ENCODE measurements around the gene ACIN1.

ACIN1 gene

GRCh38 chr14:23078692-23079116, 16.2 kb downstream of the ACIN1 start:
- no peak overlapping the region for H3K56ac ChIP-seq (ENCODE audit: low read length)
- no peak overlapping the region for H4K5ac ChIP-seq (ENCODE audit: low read length)
- H3K36me3 ChIP-seq (ENCODE audit: control insufficient read depth, insufficient read depth, low read length): peaks cover 21% of the 10 kb centered on the region
- H3K4me3 ChIP-seq (ENCODE audit: low read length): no peak overlapping the region
- DNase-seq: peak; percentile 68
- peak overlapping the region; percentile 28 for H3K9ac ChIP-seq (ENCODE audit: low read length)
- no peaks in the 10 kb centered on the region for H3K27me3 ChIP-seq (ENCODE audit: insufficient read depth, low read length, poor library complexity)
- no peak overlapping the region for H3K23ac ChIP-seq (ENCODE audit: low read length)
- H3K4ac ChIP-seq (ENCODE audit: low read depth, low read length): no peak overlapping the region
- no peak overlapping the region for H2BK120ac ChIP-seq (ENCODE audit: low read depth, low read length)
- no peak overlapping the region for H2AK5ac ChIP-seq (ENCODE audit: low read length)
- H3K4me1 ChIP-seq (ENCODE audit: control insufficient read depth, low read depth, low read length): peaks cover 7% of the 10 kb centered on the region
- H3K4me2 ChIP-seq (ENCODE audit: low read length): no peak overlapping the region
- no CpG with 5 or more reads among the region's 2 CpGs for WGBS (ENCODE audit: extremely low coverage, insufficient coverage, low lambda C conversion rate)
- no peak overlapping the region for H4K8ac ChIP-seq (ENCODE audit: low read depth, low read length)
- H2BK15ac ChIP-seq (replicated peaks; ENCODE audit: low read depth): no peak overlapping the region
- no peak overlapping the region for H3K27ac ChIP-seq (ENCODE audit: low read depth, low read length)
- H3K18ac ChIP-seq (ENCODE audit: low read length): no peak overlapping the region
- H3K79me1 ChIP-seq (ENCODE audit: low read length): peaks cover 2% of the 10 kb centered on the region
- H2BK5ac ChIP-seq (ENCODE audit: low read length): no peak overlapping the region
- peaks cover 3% of the 10 kb centered on the region for H3K79me2 ChIP-seq (ENCODE audit: control insufficient read depth, insufficient read depth, low read length)

GRCh38 chr14:23077962-23078361, 17.0 kb downstream of the ACIN1 start:
- Histone ChIP-seq H3K4me3 (ENCODE audit: low read length) (no peak overlapping the region), H3K4ac (ENCODE audit: low read depth, low read length) (no peak overlapping the region), H2BK15ac (replicated peaks; ENCODE audit: low read depth) (no peak overlapping the region), H3K27ac (ENCODE audit: low read depth, low read length) (peak overlapping the region; percentile 10), H3K56ac (ENCODE audit: low read length) (no peak overlapping the region), H4K5ac (ENCODE audit: low read length) (no peak overlapping the region), H3K36me3 (ENCODE audit: control insufficient read depth, insufficient read depth, low read length) (peaks cover 21% of the 10 kb centered on the region), H4K8ac (ENCODE audit: low read depth, low read length) (no peak overlapping the region), H3K18ac (ENCODE audit: low read length) (peak overlapping the region; percentile 60), H3K79me2 (ENCODE audit: control insufficient read depth, insufficient read depth, low read length) (peaks cover 3% of the 10 kb centered on the region), H3K23ac (ENCODE audit: low read length) (no peak overlapping the region), H3K9ac (ENCODE audit: low read length) (no peak overlapping the region), H2AK5ac (ENCODE audit: low read length) (no peak overlapping the region), H3K79me1 (ENCODE audit: low read length) (peaks cover 3% of the 10 kb centered on the region), H3K27me3 (ENCODE audit: insufficient read depth, low read length, poor library complexity) (no peaks in the 10 kb centered on the region), H2BK5ac (ENCODE audit: low read length) (no peak overlapping the region), H2BK120ac (ENCODE audit: low read depth, low read length) (peak overlapping the region; percentile 8), H3K4me2 (ENCODE audit: low read length) (no peak overlapping the region), H3K4me1 (ENCODE audit: control insufficient read depth, low read depth, low read length) (peaks cover 8% of the 10 kb centered on the region)
- no peak for DNase-seq
- no CpG with 5 or more reads among the region's 5 CpGs for WGBS (ENCODE audit: extremely low coverage, insufficient coverage, low lambda C conversion rate)

GRCh38 chr14:23076785-23077408, 18.0 kb downstream of the ACIN1 start:
- Histone ChIP-seq H3K23ac (ENCODE audit: low read length) (no peak overlapping the region), H3K27ac (ENCODE audit: low read depth, low read length) (peak overlapping the region; percentile 77), H3K36me3 (ENCODE audit: control insufficient read depth, insufficient read depth, low read length) (peaks cover 26% of the 10 kb centered on the region), H2BK15ac (replicated peaks; ENCODE audit: low read depth) (no peak overlapping the region), H3K4me1 (ENCODE audit: control insufficient read depth, low read depth, low read length) (peaks cover 17% of the 10 kb centered on the region), H3K9ac (ENCODE audit: low read length) (peak overlapping the region; percentile 26), H3K79me2 (ENCODE audit: control insufficient read depth, insufficient read depth, low read length) (peaks cover 3% of the 10 kb centered on the region), H3K18ac (ENCODE audit: low read length) (peak overlapping the region; percentile 76), H3K4me2 (ENCODE audit: low read length) (no peak overlapping the region), H3K56ac (ENCODE audit: low read length) (no peak overlapping the region), H2BK5ac (ENCODE audit: low read length) (no peak overlapping the region), H4K5ac (ENCODE audit: low read length) (no peak overlapping the region), H3K4ac (ENCODE audit: low read depth, low read length) (no peak overlapping the region), H2BK120ac (ENCODE audit: low read depth, low read length) (no peak overlapping the region), H4K8ac (ENCODE audit: low read depth, low read length) (no peak overlapping the region), H3K4me3 (ENCODE audit: low read length) (no peak overlapping the region), H2AK5ac (ENCODE audit: low read length) (no peak overlapping the region), H3K79me1 (ENCODE audit: low read length) (peaks cover 6% of the 10 kb centered on the region), H3K27me3 (ENCODE audit: insufficient read depth, low read length, poor library complexity) (no peaks in the 10 kb centered on the region)
- WGBS (ENCODE audit: extremely low coverage, insufficient coverage, low lambda C conversion rate): no CpG with 5 or more reads among the region's 5 CpGs
- peak; percentile 53 for DNase-seq

GRCh38 chr14:23074906-23075305, 20.0 kb downstream of the ACIN1 start:
- Histone ChIP-seq H3K4me3 (ENCODE audit: low read length) (no peak overlapping the region), H3K36me3 (ENCODE audit: control insufficient read depth, insufficient read depth, low read length) (peaks cover 22% of the 10 kb centered on the region), H4K5ac (ENCODE audit: low read length) (no peak overlapping the region), H3K27me3 (ENCODE audit: insufficient read depth, low read length, poor library complexity) (no peaks in the 10 kb centered on the region), H2BK120ac (ENCODE audit: low read depth, low read length) (no peak overlapping the region), H3K27ac (ENCODE audit: low read depth, low read length) (no peak overlapping the region), H3K18ac (ENCODE audit: low read length) (no peak overlapping the region), H2AK5ac (ENCODE audit: low read length) (no peak overlapping the region), H2BK15ac (replicated peaks; ENCODE audit: low read depth) (no peak overlapping the region), H3K79me2 (ENCODE audit: control insufficient read depth, insufficient read depth, low read length) (peaks cover 16% of the 10 kb centered on the region), H3K4me1 (ENCODE audit: control insufficient read depth, low read depth, low read length) (peaks cover 20% of the 10 kb centered on the region), H3K23ac (ENCODE audit: low read length) (no peak overlapping the region), H3K4me2 (ENCODE audit: low read length) (no peak overlapping the region), H3K9ac (ENCODE audit: low read length) (no peak overlapping the region), H3K79me1 (ENCODE audit: low read length) (peaks cover 6% of the 10 kb centered on the region), H4K8ac (ENCODE audit: low read depth, low read length) (no peak overlapping the region), H3K56ac (ENCODE audit: low read length) (no peak overlapping the region), H2BK5ac (ENCODE audit: low read length) (no peak overlapping the region), H3K4ac (ENCODE audit: low read depth, low read length) (no peak overlapping the region)
- no CpG with 5 or more reads among the region's 1 CpG for WGBS (ENCODE audit: extremely low coverage, insufficient coverage, low lambda C conversion rate)
- no peak for DNase-seq

GRCh38 chr14:23071921-23072539, 22.9 kb downstream of the ACIN1 start:
- Histone ChIP-seq H3K4ac (ENCODE audit: low read depth, low read length) (no peak overlapping the region), H2AK5ac (ENCODE audit: low read length) (no peak overlapping the region), H4K8ac (ENCODE audit: low read depth, low read length) (peak overlapping the region; percentile 67), H3K23ac (ENCODE audit: low read length) (no peak overlapping the region), H4K5ac (ENCODE audit: low read length) (no peak overlapping the region), H3K4me3 (ENCODE audit: low read length) (no peak overlapping the region), H3K79me2 (ENCODE audit: control insufficient read depth, insufficient read depth, low read length) (peaks cover 38% of the 10 kb centered on the region), H2BK120ac (ENCODE audit: low read depth, low read length) (no peak overlapping the region), H3K79me1 (ENCODE audit: low read length) (peaks cover 14% of the 10 kb centered on the region), H3K56ac (ENCODE audit: low read length) (peak overlapping the region; percentile 71), H3K4me1 (ENCODE audit: control insufficient read depth, low read depth, low read length) (peaks cover 24% of the 10 kb centered on the region), H3K27me3 (ENCODE audit: insufficient read depth, low read length, poor library complexity) (no peaks in the 10 kb centered on the region), H3K4me2 (ENCODE audit: low read length) (peak overlapping the region; percentile 6), H3K27ac (ENCODE audit: low read depth, low read length) (peak overlapping the region; percentile 84), H2BK5ac (ENCODE audit: low read length) (peak overlapping the region; percentile 60), H3K9ac (ENCODE audit: low read length) (peak overlapping the region; percentile 31), H3K36me3 (ENCODE audit: control insufficient read depth, insufficient read depth, low read length) (peaks cover 22% of the 10 kb centered on the region), H3K18ac (ENCODE audit: low read length) (peak overlapping the region; percentile 90), H2BK15ac (replicated peaks; ENCODE audit: low read depth) (peak overlapping the region; percentile 23)
- peak; percentile 91 for DNase-seq
- whole genome bisulfite sequencing (ENCODE audit: extremely low coverage, insufficient coverage, low lambda C conversion rate): no CpG with 5 or more reads among the region's 5 CpGs

All from mesendoderm (in vitro differentiated cells).